Measurements from ENCODE around the gene GNAL.

GNAL gene

DNA sequence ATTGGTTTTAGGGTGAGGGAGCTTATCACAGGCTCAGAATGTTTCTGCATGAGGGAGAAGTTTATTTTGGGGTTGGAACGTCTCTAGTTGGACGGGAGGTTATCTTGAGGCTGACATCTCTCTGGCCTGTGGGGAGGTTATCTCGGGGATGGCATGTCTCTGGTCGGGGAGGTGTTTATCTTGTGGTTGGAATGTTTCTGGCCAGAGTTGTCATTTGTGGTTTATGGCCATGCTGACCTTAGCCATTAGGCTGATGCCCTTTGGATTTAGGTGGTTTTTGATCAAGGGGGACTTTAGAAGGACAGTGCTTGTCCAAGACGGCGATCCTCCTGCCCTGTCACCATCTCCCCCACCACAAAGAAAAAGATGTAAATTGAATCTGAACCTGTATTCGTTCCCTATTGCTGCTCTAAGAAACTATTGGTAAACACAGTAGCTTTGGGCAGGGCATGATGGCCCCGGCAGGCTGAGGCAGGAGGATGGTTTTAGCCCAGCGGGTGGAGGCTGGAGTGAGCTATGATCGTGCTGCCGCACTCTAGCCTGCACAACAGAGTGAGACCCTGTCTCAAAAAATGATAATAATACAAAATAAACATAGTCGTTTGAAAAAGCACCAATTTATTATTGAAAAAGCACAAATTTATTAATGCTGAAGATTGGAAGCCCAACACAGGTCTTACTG is 236.9 kb downstream of the GNAL start:
- DNase-seq, result no peak

DNA sequence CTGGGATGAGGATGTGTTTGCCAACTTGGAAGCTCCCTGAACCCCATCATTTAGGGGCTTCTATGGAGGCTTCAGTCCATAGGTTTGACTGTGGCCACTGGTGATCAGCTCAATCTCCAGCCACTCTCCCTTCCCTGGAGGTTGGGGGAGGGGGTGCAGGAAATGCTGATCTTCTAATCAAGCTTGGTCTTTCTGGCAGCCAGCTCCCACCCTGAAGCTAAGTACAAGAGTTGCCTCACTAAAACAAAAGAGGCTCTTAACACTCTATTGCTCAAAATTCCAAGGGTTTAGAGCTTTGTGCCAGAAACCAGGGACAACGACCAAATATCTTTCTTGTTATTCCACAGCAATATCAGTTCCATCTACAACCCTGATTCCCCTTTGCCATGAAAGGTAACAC is 238.4 kb downstream of the GNAL start:
- DNase-seq, result no peak

DNA sequence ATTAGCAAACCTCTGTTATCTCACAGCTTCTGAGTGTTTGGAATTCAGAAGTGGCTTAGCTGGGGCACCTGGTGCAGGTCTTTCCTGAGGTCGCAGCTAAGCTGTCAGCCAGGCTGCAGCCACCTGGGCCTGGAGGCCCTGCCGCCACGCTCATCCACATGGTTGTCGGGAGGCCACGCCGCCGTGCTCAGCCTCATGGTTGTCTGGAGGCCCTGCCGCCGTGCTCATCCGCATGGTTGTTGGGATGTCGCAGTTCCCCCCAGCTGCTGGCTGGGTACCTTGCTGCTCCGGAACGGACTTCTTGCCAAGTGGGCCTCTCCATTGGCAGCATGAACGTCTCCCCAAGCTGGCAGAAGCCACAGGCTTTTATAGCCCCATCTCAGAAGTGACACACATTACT is 243.3 kb downstream of the GNAL start:
- no peak for DNase-seq
